ENCODE data around the gene UMPS. TPM values are rescaled to one million over a fixed set of nuclear protein-coding genes. Genes with fewer than 3 reads are reported as not detected.

Gene UMPS
- total RNA-seq, 1 donor from 2014 or later = 22.2 TPM

DNA sequence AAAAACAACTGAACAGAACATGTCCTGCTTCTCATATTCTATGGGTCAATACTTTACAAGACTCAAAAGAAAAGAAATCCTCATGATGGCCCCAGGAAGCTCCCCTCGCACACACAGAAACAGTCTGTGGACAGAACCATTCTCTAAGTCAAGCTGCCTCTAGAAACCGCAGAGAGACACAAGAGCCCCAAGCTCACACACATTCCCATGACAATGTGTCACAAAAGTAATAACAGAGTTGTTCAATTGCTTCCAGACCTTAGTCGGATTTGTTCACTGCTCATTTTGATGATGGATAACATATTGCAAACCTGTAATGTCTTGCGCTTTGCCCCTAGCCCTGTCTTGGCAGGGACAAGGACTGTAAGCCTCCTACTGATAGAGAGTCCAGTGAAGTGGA lies 60.9 kb downstream of the UMPS start:
- no peak overlapping the region for H3K4me3 ChIP-seq
- no peaks in the 10 kb centered on the region for H3K36me3 ChIP-seq
- peaks cover 24% of the 10 kb centered on the region for H3K4me1 ChIP-seq
- no peaks in the 10 kb centered on the region for H3K9me3 ChIP-seq
- intact Hi-C loops (cut with DNase I) = no loop called here
- no peak for ATAC-seq
- no peak overlapping the region for H3K27ac ChIP-seq
- no peaks in the 10 kb centered on the region for H3K27me3 ChIP-seq
- TF ChIP-seq, protein P1, sequence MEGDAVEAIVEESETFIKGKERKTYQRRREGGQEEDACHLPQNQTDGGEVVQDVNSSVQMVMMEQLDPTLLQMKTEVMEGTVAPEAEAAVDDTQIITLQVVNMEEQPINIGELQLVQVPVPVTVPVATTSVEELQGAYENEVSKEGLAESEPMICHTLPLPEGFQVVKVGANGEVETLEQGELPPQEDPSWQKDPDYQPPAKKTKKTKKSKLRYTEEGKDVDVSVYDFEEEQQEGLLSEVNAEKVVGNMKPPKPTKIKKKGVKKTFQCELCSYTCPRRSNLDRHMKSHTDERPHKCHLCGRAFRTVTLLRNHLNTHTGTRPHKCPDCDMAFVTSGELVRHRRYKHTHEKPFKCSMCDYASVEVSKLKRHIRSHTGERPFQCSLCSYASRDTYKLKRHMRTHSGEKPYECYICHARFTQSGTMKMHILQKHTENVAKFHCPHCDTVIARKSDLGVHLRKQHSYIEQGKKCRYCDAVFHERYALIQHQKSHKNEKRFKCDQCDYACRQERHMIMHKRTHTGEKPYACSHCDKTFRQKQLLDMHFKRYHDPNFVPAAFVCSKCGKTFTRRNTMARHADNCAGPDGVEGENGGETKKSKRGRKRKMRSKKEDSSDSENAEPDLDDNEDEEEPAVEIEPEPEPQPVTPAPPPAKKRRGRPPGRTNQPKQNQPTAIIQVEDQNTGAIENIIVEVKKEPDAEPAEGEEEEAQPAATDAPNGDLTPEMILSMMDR (IDR thresholded peaks at IDR 0.05) = no peak
- DNase-seq = no peak

GRCh38 chr3:124791639-124792151 lies 61.4 kb downstream of the UMPS start:
- intact Hi-C loops (cut with DNase I) = no loop called here
- Histone ChIP-seq H3K27ac (no peak overlapping the region), H3K36me3 (no peaks in the 10 kb centered on the region), H3K4me1 (peaks cover 22% of the 10 kb centered on the region), H3K4me3 (no peak overlapping the region), H3K9me3 (no peaks in the 10 kb centered on the region), H3K27me3 (no peaks in the 10 kb centered on the region)
- no peak for DNase-seq
- peak; percentile 73 for ATAC-seq
- TF ChIP-seq, protein P1 (IDR thresholded peaks at IDR 0.05) = no peak

GRCh38 chr3:124792341-124793040 lies 62.2 kb downstream of the UMPS start:
- intact Hi-C loops (cut with DNase I) = no loop called here
- Histone ChIP-seq H3K27me3 (no peaks in the 10 kb centered on the region), H3K27ac (no peak overlapping the region), H3K36me3 (no peaks in the 10 kb centered on the region), H3K9me3 (no peaks in the 10 kb centered on the region), H3K4me1 (peaks cover 15% of the 10 kb centered on the region), H3K4me3 (no peak overlapping the region)
- TF ChIP-seq, protein P1 (IDR thresholded peaks at IDR 0.05) = no peak
- ATAC-seq (no peak), DNase-seq (no peak)

DNA sequence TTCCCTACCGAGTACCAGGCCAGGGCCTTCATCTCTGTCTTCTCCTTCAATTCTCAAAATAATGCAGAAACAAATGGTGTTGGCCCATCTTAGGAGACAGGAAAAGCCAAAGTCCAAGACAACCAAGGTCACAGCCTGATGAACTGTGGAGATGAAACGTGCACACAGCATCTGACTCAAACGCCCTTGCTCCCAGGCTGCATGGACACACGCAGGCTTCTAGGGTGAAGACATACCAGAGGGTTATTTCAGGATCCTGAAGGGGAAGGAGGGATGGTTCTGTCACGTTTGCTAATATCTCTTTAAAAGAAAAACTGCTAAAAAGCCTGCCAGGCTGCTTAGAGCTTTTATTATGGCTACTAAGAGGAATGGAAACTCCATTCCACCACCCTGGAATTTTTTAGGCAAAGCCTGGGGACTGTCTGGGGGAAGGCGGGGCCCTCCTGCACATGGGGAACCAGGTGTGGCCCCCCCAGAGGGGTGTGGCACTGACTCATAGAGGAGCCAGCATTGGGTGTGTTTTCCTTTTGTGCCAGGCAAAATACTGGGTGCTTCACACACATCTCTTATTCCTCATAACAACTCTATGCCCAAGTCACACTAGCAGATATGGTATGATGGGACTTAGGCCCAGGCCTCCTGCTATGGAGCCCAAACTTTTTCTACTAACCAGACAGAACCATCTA lies 62.9 kb downstream of the UMPS start:
- Histone ChIP-seq H3K36me3 (no peaks in the 10 kb centered on the region), H3K4me1 (peaks cover 13% of the 10 kb centered on the region), H3K4me3 (no peak overlapping the region), H3K27ac (no peak overlapping the region), H3K9me3 (no peaks in the 10 kb centered on the region), H3K27me3 (no peaks in the 10 kb centered on the region)
- intact Hi-C loops (cut with DNase I) = no loop called here
- DNase-seq (no peak), ATAC-seq (no peak)
- TF ChIP-seq, protein P1 (IDR thresholded peaks at IDR 0.05) = no peak

- Histone ChIP-seq H3K9me3 (no peaks in the 10 kb centered on the region), H3K4me3 (no peak overlapping the region), H3K27ac (no peak overlapping the region), H3K4me1 (peaks cover 22% of the 10 kb centered on the region), H3K27me3 (no peaks in the 10 kb centered on the region), H3K36me3 (no peaks in the 10 kb centered on the region)
- intact Hi-C loops (cut with DNase I) = no loop called here
- DNase-seq = no peak
- TF ChIP-seq, protein P1 (IDR thresholded peaks at IDR 0.05) = no peak
- ATAC-seq = no peak
Observed at GRCh38 chr3:124796477-124796876, 66.2 kb downstream of the UMPS start.
